NCI-H2227 treated with DMSO at 0.1 percent for 48 hours (cell line): ENCODE measurements around the gene MOB3C.
A peak's percentile ranks its signal among the peaks of the same experiment; 100 is the strongest.

Source experiments
- DNase-seq: peaks from one replicate; lab custom pipeline; 2025; lab: John Stamatoyannopoulos, UW

MOB3C gene

GRCh38 chr1:46571691-46572225, 44.9 kb downstream of the MOB3C start:
- DNase-seq = no peak

GRCh38 chr1:46569884-46570725, 46.5 kb downstream of the MOB3C start:
- DNase-seq = no peak

GRCh38 chr1:46569116-46569515, 47.5 kb downstream of the MOB3C start:
- no peak for DNase-seq

GRCh38 chr1:46568461-46568891, 48.1 kb downstream of the MOB3C start:
- no peak for DNase-seq

- DNase-seq = no peak
Observed at GRCh38 chr1:46563341-46563740, 53.3 kb downstream of the MOB3C start.

GRCh38 chr1:46562498-46562897, 54.1 kb downstream of the MOB3C start:
- no peak for DNase-seq

- no peak for DNase-seq
Observed at GRCh38 chr1:46558966-46559365, 57.6 kb downstream of the MOB3C start.

- DNase-seq = peak; percentile 57
Observed at GRCh38 chr1:46558141-46558963, 58.3 kb downstream of the MOB3C start.
